A549 (cell line): ENCODE results near the gene AGBL4. TPM values are rescaled to one million over a fixed set of nuclear protein-coding genes. Genes with fewer than 3 reads are reported as not detected.
"Not testable (repeated sequence)": the region's sequence is repeated elsewhere in the genome, so short reads cannot be mapped to it uniquely, and the experiment has no call there.

Experiments used
- ATAC-seq, 2 experiments: fragments of 200-7000 bp in 1 of 2; fragments of >200 bp in 1 of 2; cut with Nextera tagmentation in 1 of 2; cut with Tn5 transposase in 1 of 2; 3 replicates each; pipeline versions ENCODE4 v1.8.0 to v1.9.1; 2018 to 2020; ENCODE audit warnings: mild to moderate bottlenecking in 1 of 2, moderate library complexity in 1 of 2
- CTCF ChIA-PET: fragments of 300-600 bp; sonication (Branson Sonifier 250); formaldehyde crosslinking; extraction: SDS; loops from one replicate; lab custom pipeline; 2021; ENCODE audit warnings: antibody characterized with exemption, inconsistent platforms; lab: Yijun Ruan, JAX
- POLR2A ChIA-PET: fragments of 350-600 bp; formaldehyde crosslinking; extraction: SDS; loops from one replicate; lab custom pipeline; 2021; ENCODE audit warnings: antibody characterized with exemption, inconsistent platforms; lab: Yijun Ruan, JAX
- DNase-seq, 2 experiments: peaks; one replicate each; pipeline versions ENCODE4 v3.0.0 to v3.0.0-alpha.2; 2011 to 2016; ENCODE audit warnings: low read depth in 1 of 2, low spot score in 1 of 2
- FAIRE-seq: peaks from 2 replicates; lab custom pipeline; 2011; peaks lifted over from hg19 to GRCh38; lab: Jason Lieb, UNC
- H3K27ac ChIP-seq, 2 experiments: fragments of >200 bp; sonication (Bioruptor Twin); formaldehyde crosslinking; 3 replicates each; pipeline ENCODE4 v1.5.1; 2016 to 2017
- H3K4me1 ChIP-seq: fragments of >200 bp; sonication (Bioruptor Twin); formaldehyde crosslinking; 3 replicates; pipeline ENCODE4 v1.6.1; 2016
- H3K4me2 ChIP-seq: fragments of >200 bp; sonication (Bioruptor Twin); formaldehyde crosslinking; 3 replicates; pipeline ENCODE4 v1.6.1; 2016
- H3K4me3 ChIP-seq: fragments of >200 bp; sonication (Bioruptor Twin); formaldehyde crosslinking; 3 replicates; pipeline ENCODE4 v1.5.1; 2016
- H3K9me3 ChIP-seq: fragments of >200 bp; sonication (Bioruptor Twin); formaldehyde crosslinking; 3 replicates; pipeline ENCODE4 v1.6.1; 2016
- EHF ChIP-seq: fragments of 250-450 bp; sonication (Bioruptor Pico); IDR thresholded peaks from 2 replicates; pipeline ENCODE4 v1.5.0; 2020; ENCODE audit warnings: mild to moderate bottlenecking
- FOSL2 ChIP-seq, 2 experiments: fragments of 450-650 bp in 1 of 2; fragments of >200 bp in 1 of 2; sonication (Bioruptor Twin) in 1 of 2; formaldehyde crosslinking; IDR thresholded peaks; 2 replicates each; pipeline versions ENCODE4 v1.5.0 to v1.6.1; 2016 to 2020; ENCODE audit warnings: mild to moderate bottlenecking in 1 of 2, moderate library complexity in 1 of 2
- FOXS1 ChIP-seq: fragments of 250-450 bp; sonication (Bioruptor Pico); IDR thresholded peaks from 2 replicates; pipeline ENCODE4 v1.5.0; 2020; ENCODE audit warnings: mild to moderate bottlenecking, moderate library complexity
- HOXA7 ChIP-seq: fragments of 250-450 bp; sonication (Bioruptor Pico); IDR thresholded peaks from 2 replicates; pipeline ENCODE4 v1.5.0; 2020; ENCODE audit warnings: mild to moderate bottlenecking, moderate library complexity
- HOXB5 ChIP-seq: fragments of 250-450 bp; sonication (Bioruptor Pico); IDR thresholded peaks from 2 replicates; pipeline ENCODE4 v1.5.0; 2020; ENCODE audit warnings: mild to moderate bottlenecking, moderate library complexity
- MAFK ChIP-seq: fragments of 450-650 bp; IDR thresholded peaks from 2 replicates; pipeline ENCODE4 v1.6.1; 2014; ENCODE audit not compliant: partially characterized antibody
- MAZ ChIP-seq: fragments of 150-350 bp; IDR thresholded peaks from 2 replicates; pipeline ENCODE4 v1.6.1; 2014; ENCODE audit warnings: antibody characterized with exemption, low read depth, low read length, borderline replicate concordance
- NFE2L2 ChIP-seq: fragments of 150-350 bp; conservative IDR thresholded peaks from 2 replicates; pipeline ENCODE4 v1.6.1; 2014; ENCODE audit warnings: low read length
- RAD21 ChIP-seq, 2 experiments: fragments of >200 bp in 1 of 2; sonication (Bioruptor Twin) in 1 of 2; formaldehyde crosslinking in 1 of 2; IDR thresholded peaks in 1 of 2; conservative IDR thresholded peaks in 1 of 2; 2 replicates in 1 of 2; 3 replicates in 1 of 2; pipeline ENCODE4 v1.6.1; 2012 to 2018; ENCODE audit warnings: inconsistent platforms in 1 of 2
- RNF2 ChIP-seq: fragments of 200-600 bp; sonication (generic); IDR thresholded peaks from 2 replicates; pipeline ENCODE4 v1.6.1; 2016; ENCODE audit warnings: low read depth, mild to moderate bottlenecking, antibody characterized with exemption, moderate library complexity, borderline replicate concordance
- SMC3 ChIP-seq: fragments of >200 bp; sonication (Bioruptor Twin); formaldehyde crosslinking; IDR thresholded peaks from 3 replicates; pipeline ENCODE4 v1.6.1; 2018; ENCODE audit warnings: inconsistent platforms
- TP53 ChIP-seq: fragments of 250-450 bp; sonication (Bioruptor Pico); IDR thresholded peaks from 2 replicates; pipeline ENCODE4 v1.5.0; 2021; ENCODE audit warnings: mild to moderate bottlenecking, moderate library complexity
- ZNF302 ChIP-seq: fragments of 250-450 bp; sonication (Bioruptor Pico); IDR thresholded peaks from 2 replicates; pipeline ENCODE4 v1.9.0; 2021; ENCODE audit warnings: inconsistent platforms, mild to moderate bottlenecking, moderate library complexity
- ZSCAN20 ChIP-seq: fragments of 250-450 bp; sonication (Bioruptor Pico); IDR thresholded peaks from 2 replicates; pipeline ENCODE4 v1.8.0; 2022; ENCODE audit warnings: mild to moderate bottlenecking, moderate library complexity
- WGBS: methylation state at CpG from one replicate; pipeline ENCODE4 v1.1.6; 2017; ENCODE audit errors: missing lambda C conversion rate; 5-methylcytosine and 5-hydroxymethylcytosine counted together
- polyA plus RNA-seq, 4 experiments: library from polyadenylated mRNA; depleted of rRNA in 3 of 4; stranded (reverse); fragments of >200 nt; fragmentation: RNase III in 1 of 4; extraction: RNeasy Plus Mini Kit Qiagen cat#74134 plus additional on column Dnase treatment in 1 of 4; gene quantifications; 2 replicates in 3 of 4; 3 replicates in 1 of 4; pipeline ENCODE4 v1.2.3, GENCODE V29; 2011 to 2017
- TF ChIP-seq, protein P1 (sequence below): fragments of 200-600 bp; sonication (generic); IDR thresholded peaks from 2 replicates; pipeline ENCODE4 v1.6.1; 2016; ENCODE audit warnings: antibody characterized with exemption, mild to moderate bottlenecking, moderate library complexity
- TF ChIP-seq, protein P2 (sequence below): fragments of >200 bp; sonication (Bioruptor Twin); formaldehyde crosslinking; IDR thresholded peaks from 2 replicates; pipeline ENCODE4 v1.6.1; 2016
- TF ChIP-seq, protein P3 (sequence below): fragments of 250-450 bp; sonication (Bioruptor Pico); IDR thresholded peaks from 2 replicates; pipeline ENCODE4 v1.5.0; 2020; ENCODE audit warnings: low read depth, mild to moderate bottlenecking, moderate library complexity
- TF ChIP-seq, protein P4 (sequence below): fragments of 450-650 bp; IDR thresholded peaks from 2 replicates; pipeline ENCODE4 v1.6.1; 2014; ENCODE audit warnings: antibody characterized with exemption
- TF ChIP-seq, protein P5 (sequence below): fragments of 150-350 bp; IDR thresholded peaks from 2 replicates; pipeline ENCODE4 v1.6.1; 2014; ENCODE audit warnings: low read depth, mild to moderate bottlenecking, low read length

Gene AGBL4
- polyA plus RNA-seq, 2 of the 4 experiments (the other 2 are of a cell fraction): not detected

DNA sequence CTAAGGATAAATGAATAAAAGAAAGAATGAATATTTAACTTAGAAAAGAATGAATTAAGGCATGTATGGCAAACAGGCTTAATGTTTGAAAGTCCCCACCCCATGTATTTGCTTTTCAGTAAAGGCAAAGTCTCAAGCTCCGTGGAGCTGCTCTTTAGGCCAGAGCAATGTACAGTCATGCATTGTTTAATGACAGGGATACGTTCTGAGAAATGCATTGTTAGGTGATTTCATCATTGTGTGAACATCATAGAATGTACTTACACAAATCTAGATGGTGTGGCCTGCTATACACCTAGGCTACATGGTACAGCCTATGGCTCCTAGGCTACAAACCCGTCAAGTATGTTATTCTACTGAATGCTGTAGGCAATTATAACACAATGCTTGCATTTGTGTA, 1500.2 kb downstream of the AGBL4 start:
- Histone ChIP-seq H3K27ac (no peak overlapping the region), H3K4me2 (no peak overlapping the region), H3K4me3 (no peak overlapping the region), H3K4me1 (no peaks in the 10 kb centered on the region), H3K9me3 (no peaks in the 10 kb centered on the region)
- ChIA-PET CTCF (no interaction called here), POLR2A (no interaction called here)
- TF ChIP-seq RAD21 (conservative IDR thresholded peaks at IDR 0.05 in 1 of 2, IDR thresholded peaks at IDR 0.05 in 1 of 2): no peak
- TF ChIP-seq FOXS1: no peak
- TF ChIP-seq, protein P1, sequence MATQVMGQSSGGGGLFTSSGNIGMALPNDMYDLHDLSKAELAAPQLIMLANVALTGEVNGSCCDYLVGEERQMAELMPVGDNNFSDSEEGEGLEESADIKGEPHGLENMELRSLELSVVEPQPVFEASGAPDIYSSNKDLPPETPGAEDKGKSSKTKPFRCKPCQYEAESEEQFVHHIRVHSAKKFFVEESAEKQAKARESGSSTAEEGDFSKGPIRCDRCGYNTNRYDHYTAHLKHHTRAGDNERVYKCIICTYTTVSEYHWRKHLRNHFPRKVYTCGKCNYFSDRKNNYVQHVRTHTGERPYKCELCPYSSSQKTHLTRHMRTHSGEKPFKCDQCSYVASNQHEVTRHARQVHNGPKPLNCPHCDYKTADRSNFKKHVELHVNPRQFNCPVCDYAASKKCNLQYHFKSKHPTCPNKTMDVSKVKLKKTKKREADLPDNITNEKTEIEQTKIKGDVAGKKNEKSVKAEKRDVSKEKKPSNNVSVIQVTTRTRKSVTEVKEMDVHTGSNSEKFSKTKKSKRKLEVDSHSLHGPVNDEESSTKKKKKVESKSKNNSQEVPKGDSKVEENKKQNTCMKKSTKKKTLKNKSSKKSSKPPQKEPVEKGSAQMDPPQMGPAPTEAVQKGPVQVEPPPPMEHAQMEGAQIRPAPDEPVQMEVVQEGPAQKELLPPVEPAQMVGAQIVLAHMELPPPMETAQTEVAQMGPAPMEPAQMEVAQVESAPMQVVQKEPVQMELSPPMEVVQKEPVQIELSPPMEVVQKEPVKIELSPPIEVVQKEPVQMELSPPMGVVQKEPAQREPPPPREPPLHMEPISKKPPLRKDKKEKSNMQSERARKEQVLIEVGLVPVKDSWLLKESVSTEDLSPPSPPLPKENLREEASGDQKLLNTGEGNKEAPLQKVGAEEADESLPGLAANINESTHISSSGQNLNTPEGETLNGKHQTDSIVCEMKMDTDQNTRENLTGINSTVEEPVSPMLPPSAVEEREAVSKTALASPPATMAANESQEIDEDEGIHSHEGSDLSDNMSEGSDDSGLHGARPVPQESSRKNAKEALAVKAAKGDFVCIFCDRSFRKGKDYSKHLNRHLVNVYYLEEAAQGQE: no peak
- TF ChIP-seq TP53: no peak
- DNase-seq (no peak), FAIRE-seq (no peak), ATAC-seq (no peak)
- 5% methylated on average over 3 of the region's 3 CpGs for WGBS

GRCh38 chr1:48519896-48520295, 1503.9 kb downstream of the AGBL4 start:
- POLR2A ChIA-PET, FAIRE-seq, H3K4me3 ChIP-seq, H3K27ac ChIP-seq, H3K4me1 ChIP-seq, ATAC-seq, DNase-seq, H3K4me2 ChIP-seq, H3K9me3 ChIP-seq: not testable (repeated sequence)
- CTCF ChIA-PET: interaction anchor here (0.7 kb wide), 1 partner anchor 36 kb away, joined by 3 read pairs; no protein-coding TSS in a partner anchor
- WGBS: 27% methylated on average over 6 of the region's 6 CpGs

DNA sequence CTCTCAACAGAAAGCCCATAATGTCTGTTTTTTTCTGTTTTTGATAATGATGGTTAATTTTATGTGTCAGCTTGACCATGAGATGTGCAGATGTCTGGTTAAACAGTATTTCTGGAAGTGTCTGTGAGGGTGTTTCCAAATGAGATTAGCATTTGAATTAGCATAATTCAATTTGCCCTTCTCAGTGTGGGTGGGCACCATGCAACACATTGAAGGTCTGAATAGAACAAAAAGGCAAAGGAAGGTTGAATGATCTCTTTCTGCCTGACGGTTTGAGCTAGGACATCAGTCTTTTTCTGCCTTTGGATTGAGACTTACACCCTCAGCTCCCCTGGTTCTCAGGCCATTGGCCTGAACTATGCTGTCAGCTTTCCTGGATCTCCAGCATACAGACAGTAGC, 1516.9 kb downstream of the AGBL4 start:
- 0% methylated on average over 1 of the region's 1 CpG for WGBS
- no peak overlapping the region for H3K4me2 ChIP-seq
- ChIA-PET CTCF (no interaction called here), POLR2A (no interaction called here)
- H3K9me3 ChIP-seq: no peaks in the 10 kb centered on the region
- FAIRE-seq: no peak
- TF ChIP-seq, protein P2, sequence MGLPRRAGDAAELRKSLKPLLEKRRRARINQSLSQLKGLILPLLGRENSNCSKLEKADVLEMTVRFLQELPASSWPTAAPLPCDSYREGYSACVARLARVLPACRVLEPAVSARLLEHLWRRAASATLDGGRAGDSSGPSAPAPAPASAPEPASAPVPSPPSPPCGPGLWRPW: no peak
- TF ChIP-seq NFE2L2 (no peak), MAZ (no peak), RNF2 (no peak), HOXA7 (CRISPR knock-in tag) (no peak), SMC3 (no peak), FOSL2 (IDR thresholded peaks at IDR 0.05) (no peak), FOSL2 (CRISPR knock-in tag; IDR thresholded peaks at IDR 0.05) (no peak), MAFK (no peak), HOXB5 (CRISPR knock-in tag) (no peak), ZSCAN20 (CRISPR knock-in tag) (no peak), EHF (CRISPR knock-in tag) (no peak), ZNF302 (CRISPR knock-in tag) (no peak)
- TF ChIP-seq, protein P3, sequence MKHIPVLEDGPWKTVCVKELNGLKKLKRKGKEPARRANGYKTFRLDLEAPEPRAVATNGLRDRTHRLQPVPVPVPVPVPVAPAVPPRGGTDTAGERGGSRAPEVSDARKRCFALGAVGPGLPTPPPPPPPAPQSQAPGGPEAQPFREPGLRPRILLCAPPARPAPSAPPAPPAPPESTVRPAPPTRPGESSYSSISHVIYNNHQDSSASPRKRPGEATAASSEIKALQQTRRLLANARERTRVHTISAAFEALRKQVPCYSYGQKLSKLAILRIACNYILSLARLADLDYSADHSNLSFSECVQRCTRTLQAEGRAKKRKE (CRISPR knock-in tag): no peak
- TF ChIP-seq, protein P1: no peak
- TF ChIP-seq, protein P4, sequence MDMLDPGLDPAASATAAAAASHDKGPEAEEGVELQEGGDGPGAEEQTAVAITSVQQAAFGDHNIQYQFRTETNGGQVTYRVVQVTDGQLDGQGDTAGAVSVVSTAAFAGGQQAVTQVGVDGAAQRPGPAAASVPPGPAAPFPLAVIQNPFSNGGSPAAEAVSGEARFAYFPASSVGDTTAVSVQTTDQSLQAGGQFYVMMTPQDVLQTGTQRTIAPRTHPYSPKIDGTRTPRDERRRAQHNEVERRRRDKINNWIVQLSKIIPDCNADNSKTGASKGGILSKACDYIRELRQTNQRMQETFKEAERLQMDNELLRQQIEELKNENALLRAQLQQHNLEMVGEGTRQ: no peak
- TF ChIP-seq, protein P5, sequence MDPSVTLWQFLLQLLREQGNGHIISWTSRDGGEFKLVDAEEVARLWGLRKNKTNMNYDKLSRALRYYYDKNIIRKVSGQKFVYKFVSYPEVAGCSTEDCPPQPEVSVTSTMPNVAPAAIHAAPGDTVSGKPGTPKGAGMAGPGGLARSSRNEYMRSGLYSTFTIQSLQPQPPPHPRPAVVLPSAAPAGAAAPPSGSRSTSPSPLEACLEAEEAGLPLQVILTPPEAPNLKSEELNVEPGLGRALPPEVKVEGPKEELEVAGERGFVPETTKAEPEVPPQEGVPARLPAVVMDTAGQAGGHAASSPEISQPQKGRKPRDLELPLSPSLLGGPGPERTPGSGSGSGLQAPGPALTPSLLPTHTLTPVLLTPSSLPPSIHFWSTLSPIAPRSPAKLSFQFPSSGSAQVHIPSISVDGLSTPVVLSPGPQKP: no peak
- TF ChIP-seq, all 56 proteins: peak for 0
- H3K4me1 ChIP-seq: no peaks in the 10 kb centered on the region
- H3K4me3 ChIP-seq: no peak overlapping the region
- DNase-seq: no peak
- ATAC-seq: no peak
- H3K27ac ChIP-seq: no peak overlapping the region
